ENCODE results near the gene CLSTN2. TPM values are rescaled to one million over a fixed set of nuclear protein-coding genes. Genes with fewer than 3 reads are reported as not detected.

Gene CLSTN2
- total and polyA plus RNA-seq, 2 of the 4 experiments (the other 2 are of a cell fraction): under 0.01 to 0.07 TPM

DNA sequence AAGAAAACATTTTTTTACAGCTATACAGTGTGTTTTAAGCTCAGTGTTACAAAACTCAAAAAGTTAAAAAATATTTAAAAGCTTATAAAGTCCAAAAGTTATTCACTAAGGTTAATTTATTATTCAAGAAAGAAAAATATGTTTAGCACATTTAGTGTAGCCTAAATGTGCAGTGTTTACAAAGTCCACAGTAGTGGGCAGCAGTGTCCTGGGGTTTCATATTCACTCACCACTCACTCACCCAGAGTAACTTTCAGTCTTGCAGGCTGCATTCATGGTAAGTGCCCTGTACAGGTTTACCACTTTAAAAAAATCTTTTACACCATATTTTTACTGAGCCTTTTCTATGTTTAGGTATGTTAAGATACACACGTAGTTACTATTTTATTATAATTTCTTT, 442.7 kb downstream of the CLSTN2 start:
- ChIA-PET CTCF (interaction anchor here (0.6 kb wide), 1 partner anchor 453 kb away, joined by 3 read pairs; no protein-coding TSS in a partner anchor), POLR2A (ENCODE audit: unreplicated experiment) (no interaction called here)
- no TSS peak for BruUV-seq (replicated peaks)
- H4K91ac ChIP-seq (ENCODE audit: insufficient read depth, low read depth, low read length): no peak overlapping the region
- DNase-seq (no peak), ATAC-seq (ENCODE audit: low read depth) (no peak)
- no peak overlapping the region for H4K5ac ChIP-seq (ENCODE audit: low read depth, low read length)
- no peak overlapping the region for H3K18ac ChIP-seq (ENCODE audit: low read depth, low read length)
- no peak overlapping the region for H3K4me3 ChIP-seq (ENCODE audit: insufficient read depth, low read depth, low read length)
- H3K4me1 ChIP-seq (ENCODE audit: control insufficient read depth, insufficient read depth, low read length): no peaks in the 10 kb centered on the region
- no peak overlapping the region for H3K23ac ChIP-seq (ENCODE audit: low read depth, low read length)
- no peaks in the 10 kb centered on the region for H3K27me3 ChIP-seq (ENCODE audit: control insufficient read depth, insufficient read depth, low read length)
- H2AK9ac ChIP-seq (replicated peaks; ENCODE audit: low read depth, low read length, poor library complexity): no peak overlapping the region
- no peak overlapping the region for H2BK5ac ChIP-seq (ENCODE audit: low read depth, low read length, poor library complexity, severe bottlenecking)
- dilution Hi-C loops (cut with HindIII; ENCODE audit: low sequenced_read_pairs, unreplicated experiment): no loop called here
- H3K14ac ChIP-seq (replicated peaks; ENCODE audit: low read depth, low read length): no peak overlapping the region
- H3K79me1 ChIP-seq (ENCODE audit: low read depth in 1 of 2, low read length in 2 of 2): no peaks in the 10 kb centered on the region
- no peak overlapping the region for H3K56ac ChIP-seq (ENCODE audit: extremely low read depth, insufficient read depth, low read length)
- TF ChIP-seq RCOR1 (IDR thresholded peaks at IDR 0.05; ENCODE audit: insufficient replicate concordance, low read length): no peak
- TF ChIP-seq RAD21 (IDR thresholded peaks at IDR 0.05; ENCODE audit: low read length): no peak
- TF ChIP-seq, protein P1, sequence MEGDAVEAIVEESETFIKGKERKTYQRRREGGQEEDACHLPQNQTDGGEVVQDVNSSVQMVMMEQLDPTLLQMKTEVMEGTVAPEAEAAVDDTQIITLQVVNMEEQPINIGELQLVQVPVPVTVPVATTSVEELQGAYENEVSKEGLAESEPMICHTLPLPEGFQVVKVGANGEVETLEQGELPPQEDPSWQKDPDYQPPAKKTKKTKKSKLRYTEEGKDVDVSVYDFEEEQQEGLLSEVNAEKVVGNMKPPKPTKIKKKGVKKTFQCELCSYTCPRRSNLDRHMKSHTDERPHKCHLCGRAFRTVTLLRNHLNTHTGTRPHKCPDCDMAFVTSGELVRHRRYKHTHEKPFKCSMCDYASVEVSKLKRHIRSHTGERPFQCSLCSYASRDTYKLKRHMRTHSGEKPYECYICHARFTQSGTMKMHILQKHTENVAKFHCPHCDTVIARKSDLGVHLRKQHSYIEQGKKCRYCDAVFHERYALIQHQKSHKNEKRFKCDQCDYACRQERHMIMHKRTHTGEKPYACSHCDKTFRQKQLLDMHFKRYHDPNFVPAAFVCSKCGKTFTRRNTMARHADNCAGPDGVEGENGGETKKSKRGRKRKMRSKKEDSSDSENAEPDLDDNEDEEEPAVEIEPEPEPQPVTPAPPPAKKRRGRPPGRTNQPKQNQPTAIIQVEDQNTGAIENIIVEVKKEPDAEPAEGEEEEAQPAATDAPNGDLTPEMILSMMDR (conservative IDR thresholded peaks at IDR 0.05; ENCODE audit: low read depth, low read length): 0 out of 2 replicates have a peak, but pooled peaks have one; percentile 3
- TF ChIP-seq NFE2L2 (IDR thresholded peaks at IDR 0.05; ENCODE audit: low read depth, low read length): no peak
- no peak overlapping the region for H3K9ac ChIP-seq (ENCODE audit: low read depth, low read length)
- no peaks in the 10 kb centered on the region for H4K20me1 ChIP-seq (ENCODE audit: insufficient read depth, low read length)
- no peaks in the 10 kb centered on the region for H3K9me3 ChIP-seq (ENCODE audit: control insufficient read depth, insufficient read depth, low read length)
- no peak overlapping the region for H4K8ac ChIP-seq (ENCODE audit: low read depth in 2 of 2, low read length in 2 of 2)
- no peak overlapping the region for H2BK20ac ChIP-seq (ENCODE audit: low read depth, low read length)
- no peak overlapping the region for H2BK120ac ChIP-seq (ENCODE audit: low read depth, low read length)
- no CpG with 5 or more reads among the region's 1 CpG for WGBS, 2 experiments (ENCODE audit: extremely low coverage in 2 of 2, insufficient read length in 1 of 2)
- H3K36me3 ChIP-seq (ENCODE audit: control insufficient read depth, insufficient read depth, low read length): no peaks in the 10 kb centered on the region
- no peak overlapping the region for H3K4me2 ChIP-seq (ENCODE audit: low read depth, low read length)
- no peak overlapping the region for H2AFZ ChIP-seq (replicated peaks; ENCODE audit: low read length, poor library complexity)
- no peak overlapping the region for H3K27ac ChIP-seq (ENCODE audit: insufficient read depth, low read length)
- H3K9me1 ChIP-seq (ENCODE audit: insufficient read depth, low read length): no peaks in the 10 kb centered on the region
- H2BK15ac ChIP-seq (ENCODE audit: low read depth, low read length): no peak overlapping the region
- in situ Hi-C loops (cut with MboI; ENCODE audit: low sequenced_read_pairs): no loop called here
- no peak overlapping the region for H2AK5ac ChIP-seq (ENCODE audit: low read depth, low read length)
- H3K4ac ChIP-seq (ENCODE audit: low read depth, low read length): no peak overlapping the region
- intact Hi-C loops (cut with micrococcal nuclease): no loop called here

Measured in IMR-90 (cell line).